ENCODE measurements around the gene RHOG. TPM values are rescaled to one million over a fixed set of nuclear protein-coding genes. Genes with fewer than 3 reads are reported as not detected.

Gene RHOG
- total and polyA plus RNA-seq, 9 of the 15 experiments (the other 6 are each of a cell fraction or from before 2014, with no cell fraction given): 22.6 to 162 (median 80.3) TPM

- TF ChIP-seq MGA (IDR thresholded peaks at IDR 0.05) (peak; percentile 98), RBM15 (IDR thresholded peaks at IDR 0.05; ENCODE audit: insufficient read depth, low read length) (no peak), CBX1 (IDR thresholded peaks at IDR 0.05; ENCODE audit: low read depth) (peak; percentile 21; the same call in 1 of the 2 replicates), ARNT (IDR thresholded peaks at IDR 0.05) (0 out of 4 replicates have a peak, but pooled peaks of 1 of the 2 experiments have one; percentile 46), HMGXB4 (CRISPR knock-in tag; IDR thresholded peaks at IDR 0.05) (peak; percentile 79; the same call in 1 of the 2 replicates), UBTF (IDR thresholded peaks at IDR 0.05; ENCODE audit: borderline replicate concordance in 1 of 2, low read depth in 2 of 2, low read length in 2 of 2) (peak in 1 of 2 experiments; percentile 60; a peak in 1 of 4 replicates), TEAD4 (IDR thresholded peaks at IDR 0.05; ENCODE audit: low read length) (no peak; the same call in 1 of the 2 replicates), TEAD4 (CRISPR knock-in tag; IDR thresholded peaks at IDR 0.05; ENCODE audit: borderline replicate concordance) (no peak), ZNF316 (IDR thresholded peaks at IDR 0.05) (peak; percentile 63), RBFOX2 (IDR thresholded peaks at IDR 0.05; ENCODE audit: low read depth, low read length) (peak; percentile 78)
Measured at GRCh38 chr11:3841426-3842350, 929 bp upstream of the RHOG start (continued).

Data from K562 (cell line).